Activated naive CD4-positive, alpha-beta T cell (primary cell): ENCODE measurements around the gene MRPS9.

Experiments used
- DNase-seq, 4 experiments: peaks; one replicate each; lab custom pipeline; 2025; lab: John Stamatoyannopoulos, UW

MRPS9 gene

GRCh38 chr2:105037572-105038382, at the start of gene MRPS9:
MRPS9 (plus strand) TSS chr2:105038069; CDS start chr2:105038093, 24 bp downstream.
- peak; percentile 94 to 97 (median 96) for DNase-seq

GRCh38 chr2:105005181-105005951, 32.5 kb upstream of the MRPS9 start:
- no peak for DNase-seq

- no peak for DNase-seq
Measured at GRCh38 chr2:105007367-105007766, 30.5 kb upstream of the MRPS9 start.

GRCh38 chr2:105032476-105032875, 5.4 kb upstream of the MRPS9 start:
- no peak for DNase-seq

- DNase-seq = no peak
Measured at GRCh38 chr2:105034170-105034569, 3.7 kb upstream of the MRPS9 start.

- no peak for DNase-seq
Measured at GRCh38 chr2:105038383-105039061, 653 bp downstream of the MRPS9 start.

GRCh38 chr2:105039559-105039958, 1.7 kb downstream of the MRPS9 start:
- no peak for DNase-seq

- no peak for DNase-seq
Measured at GRCh38 chr2:105042189-105042588, 4.3 kb downstream of the MRPS9 start.

- no peak for DNase-seq
Measured at GRCh38 chr2:105052773-105053172, 14.9 kb downstream of the MRPS9 start.

- DNase-seq = no peak
Measured at GRCh38 chr2:105055613-105056012, 17.7 kb downstream of the MRPS9 start.

- no peak for DNase-seq
Measured at GRCh38 chr2:105056245-105056644, 18.4 kb downstream of the MRPS9 start.

GRCh38 chr2:105057005-105057404, 19.1 kb downstream of the MRPS9 start:
- no peak for DNase-seq

- DNase-seq = no peak
Measured at GRCh38 chr2:105061560-105061959, 23.7 kb downstream of the MRPS9 start.

GRCh38 chr2:105062158-105062557, 24.3 kb downstream of the MRPS9 start:
- DNase-seq = no peak

GRCh38 chr2:105068387-105068786, 30.5 kb downstream of the MRPS9 start:
- DNase-seq = no peak

GRCh38 chr2:105068875-105069274, 31.0 kb downstream of the MRPS9 start:
- no peak for DNase-seq

- DNase-seq = no peak
Measured at GRCh38 chr2:105070010-105070865, 32.4 kb downstream of the MRPS9 start.

GRCh38 chr2:105071379-105071778, 33.5 kb downstream of the MRPS9 start:
- DNase-seq = no peak

- no peak for DNase-seq
Measured at GRCh38 chr2:105072039-105072438, 34.2 kb downstream of the MRPS9 start.

GRCh38 chr2:105073591-105073990, 35.7 kb downstream of the MRPS9 start:
- no peak for DNase-seq

- no peak for DNase-seq
Measured at GRCh38 chr2:105076121-105076520, 38.3 kb downstream of the MRPS9 start.
